Activated naive CD8-positive, alpha-beta T cell treated with anti-CD3 and anti-CD28 coated beads for 36 hours (primary cell): ENCODE results near the gene PLGLB1. TPM values are rescaled to one million over a fixed set of nuclear protein-coding genes. Genes with fewer than 3 reads are reported as not detected.
"Not testable (repeated sequence)": the region's sequence is repeated elsewhere in the genome, so short reads cannot be mapped to it uniquely, and the experiment has no call there.

Experiments
- DNase-seq: peaks from one replicate; pipeline ENCODE4 v3.0.0; 2021
- H3K27ac Mint-ChIP-seq: one replicate; pipeline ENCODE4 v1.8.0; 2022; ENCODE audit warnings: mild to moderate bottlenecking, moderate library complexity, mixed read lengths
- H3K27me3 Mint-ChIP-seq: one replicate; pipeline ENCODE4 v1.8.0; 2022; ENCODE audit warnings: mild to moderate bottlenecking, mixed read lengths
- H3K36me3 Mint-ChIP-seq: one replicate; pipeline ENCODE4 v1.8.0; 2021; ENCODE audit warnings: mild to moderate bottlenecking, mixed read lengths
- H3K4me1 Mint-ChIP-seq: one replicate; pipeline ENCODE4 v1.8.0; 2021; ENCODE audit warnings: mixed read lengths
- H3K4me3 Mint-ChIP-seq: one replicate; pipeline ENCODE4 v1.8.0; 2022; ENCODE audit warnings: mild to moderate bottlenecking, moderate library complexity, mixed read lengths
- H3K9me3 Mint-ChIP-seq: one replicate; pipeline ENCODE4 v1.8.0; 2022; ENCODE audit warnings: mixed read lengths
- total RNA-seq, 2 experiments: library from RNA; stranded (reverse); gene quantifications; one replicate each; pipeline ENCODE4 v1.2.3, GENCODE V29; 2021

Gene PLGLB1
- total RNA-seq, 2 experiments from 2014 or later = 0.74 to 1.6 TPM

GRCh38 chr2:87004398-87004797 lies 17.2 kb downstream of the PLGLB1 start:
- not testable (repeated sequence) for H3K27ac Mint-ChIP-seq, H3K27me3 Mint-ChIP-seq, H3K36me3 Mint-ChIP-seq, DNase-seq, H3K4me3 Mint-ChIP-seq, H3K4me1 Mint-ChIP-seq, H3K9me3 Mint-ChIP-seq

Other genes with a start within 250 kb of the PLGLB1 start
- 100 to 1,000 TPM; 356 to 357 TPM for gene CD8A, start 230.9 kb downstream of the PLGLB1 start, total RNA-seq
- gene CD8B, start 160.0 kb downstream of the PLGLB1 start, total RNA-seq = 100 to 1,000 TPM; 260 to 268 TPM
- gene RGPD1, start 79.7 kb downstream of the PLGLB1 start, total RNA-seq = 1 to 10 TPM; 1.1 to 1.5 TPM